ENCODE data around the gene TMEM238. TPM values are rescaled to one million over a fixed set of nuclear protein-coding genes. Genes with fewer than 3 reads are reported as not detected.
"Not testable (repeated sequence)": the region's sequence is repeated elsewhere in the genome, so short reads cannot be mapped to it uniquely, and the experiment has no call there.

The TMEM238 gene
- total RNA-seq, 1 experiment from 2014 or later, result 7.4 TPM

GRCh38 chr19:55407550-55407799, 23.4 kb upstream of the TMEM238 start, which contains the start of gene UBE2S:
Gene UBE2S (minus strand): TSS chr19:55407788. CDS start chr19:55407589, 199 bp downstream.
- peak; percentile 28; the same call in 1 of the 2 replicates for ATAC-seq
- peak within 1 kb of the TSS; percentile 85 to 88 for H3K4me3 ChIP-seq (ENCODE audit: low read depth in 2 of 2, low read length in 2 of 2)
- DNase-seq (ENCODE audit: low read depth, low spot score); H3K27me3 ChIP-seq (ENCODE audit: control insufficient read depth, insufficient read depth, low read length); BruUV-seq (replicated peaks); intact Hi-C loops (cut with micrococcal nuclease; ENCODE audit: unreplicated experiment); in situ Hi-C loops (cut with HindIII; ENCODE audit: low pct_unique_long_range_greater_than_20kb, low sequenced_read_pairs); H3K9me3 ChIP-seq (ENCODE audit: control insufficient read depth, insufficient read depth, low read depth, low read length): not testable (repeated sequence)
- H3K4me1 ChIP-seq (ENCODE audit: control insufficient read depth, insufficient read depth, low read length), result peaks cover 29% of the 10 kb centered on the region
- ChIA-PET CTCF (interaction anchor here (0.7 kb wide), 1 partner anchor 119 kb away, joined by 5 read pairs; no protein-coding TSS in a partner anchor), POLR2A (interaction anchor here (0.6 to 0.7 kb wide), 3 partner anchors 10 to 192 kb away, joined by 3 to 9 read pairs (median 7); partner anchors contain the start of gene FIZ1)
- peak within 1 kb of the TSS; percentile 100 for H3K27ac ChIP-seq (ENCODE audit: low read length)
- TF ChIP-seq POLR2AphosphoS5 (IDR thresholded peaks at IDR 0.05; ENCODE audit: low read depth, low read length), result peak; percentile 98
- H3K36me3 ChIP-seq (ENCODE audit: control insufficient read depth, insufficient read depth, low read length), result peaks cover 24% of the 10 kb centered on the region

- H3K4me3 ChIP-seq (ENCODE audit: low read depth in 2 of 2, low read length in 2 of 2), result peak overlapping the region; percentile 85 to 88
- H3K27me3 ChIP-seq (ENCODE audit: control insufficient read depth, insufficient read depth, low read length), result no peaks in the 10 kb centered on the region
- ATAC-seq, result peak; percentile 14
- POLR2A ChIA-PET, result interaction anchor here (0.6 to 0.7 kb wide), 3 partner anchors 61 to 345 kb away, joined by 4 to 9 read pairs (median 8); no protein-coding TSS in a partner anchor
- intact Hi-C loops (cut with micrococcal nuclease; ENCODE audit: unreplicated experiment), result no loop called here
- peaks cover 32% of the 10 kb centered on the region for H3K4me1 ChIP-seq (ENCODE audit: control insufficient read depth, insufficient read depth, low read length)
- H3K36me3 ChIP-seq (ENCODE audit: control insufficient read depth, insufficient read depth, low read length), result peaks cover 29% of the 10 kb centered on the region
- no TSS peak for BruUV-seq (replicated peaks)
- CTCF ChIA-PET, result interaction anchor here (0.7 kb wide), 1 partner anchor 119 kb away, joined by 5 read pairs; no protein-coding TSS in a partner anchor
- TF ChIP-seq CTCF (IDR thresholded peaks at IDR 0.05), result no peak
- no peak for TF ChIP-seq REST (IDR thresholded peaks at IDR 0.05; ENCODE audit: insufficient read depth in 1 of 2, low read depth in 2 of 2, low read length in 1 of 2)
- no peak for TF ChIP-seq POLR2AphosphoS5 (IDR thresholded peaks at IDR 0.05; ENCODE audit: low read depth, low read length)
- no peak for TF ChIP-seq SIN3A (IDR thresholded peaks at IDR 0.05; ENCODE audit: borderline replicate concordance, insufficient read depth, low read depth, low read length)
- no peak for TF ChIP-seq TCF7L2 (IDR thresholded peaks at IDR 0.05; ENCODE audit: low read depth, low read length)
- H3K9me3 ChIP-seq (ENCODE audit: control insufficient read depth, insufficient read depth, low read depth, low read length), result peaks cover 6% of the 10 kb centered on the region; the same call in 1 of the 2 replicates
- DNase-seq (ENCODE audit: low read depth, low spot score), result no peak
- peak overlapping the region; percentile 100 for H3K27ac ChIP-seq (ENCODE audit: low read length)
- in situ Hi-C loops (cut with HindIII; ENCODE audit: low pct_unique_long_range_greater_than_20kb, low sequenced_read_pairs), result no loop called here
These were observed 22.9 kb upstream of the TMEM238 start for GRCh38 chr19:55406826-55407549.
